H1 (cell line): Measurements from ENCODE around the gene TSPEAR. TPM values are rescaled to one million over a fixed set of nuclear protein-coding genes. Genes with fewer than 3 reads are reported as not detected.

ENCODE experiments used
- ATF2 ChIP-seq: IDR thresholded peaks from 2 replicates; pipeline ENCODE4 v1.6.1; 2012; ENCODE audit warnings: low read length, inconsistent platforms
- KDM5A ChIP-seq: fragments of 200-600 bp; IDR thresholded peaks from 2 replicates; pipeline ENCODE4 v1.7.1; 2012; ENCODE audit warnings: mild to moderate bottlenecking, low read length, inconsistent platforms, mixed read lengths
- RFX5 ChIP-seq: IDR thresholded peaks from 2 replicates; pipeline ENCODE4 v1.6.1; 2011; ENCODE audit warnings: low read depth, low read length, improper control_type of control experiment, borderline replicate concordance
- SIN3A ChIP-seq, 2 experiments: IDR thresholded peaks in 1 of 2; conservative IDR thresholded peaks in 1 of 2; 2 replicates each; pipeline ENCODE4 v1.6.1; 2011 to 2012; ENCODE audit warnings: low read length in 2 of 2, improper control_type of control experiment in 1 of 2, low read depth in 1 of 2, mild to moderate bottlenecking in 1 of 2
- SP4 ChIP-seq: IDR thresholded peaks from 2 replicates; pipeline ENCODE4 v1.6.1; 2012; ENCODE audit warnings: low read length, inconsistent platforms
- TAF1 ChIP-seq: IDR thresholded peaks from 2 replicates; pipeline ENCODE4 v1.6.1; 2011; ENCODE audit warnings: mild to moderate bottlenecking, low read depth, low read length
- TAF7 ChIP-seq: optimal IDR thresholded peaks from 2 replicates; pipeline ENCODE3; 2011; ENCODE audit warnings: low read depth, mild to moderate bottlenecking, inconsistent platforms, low read length, moderate library complexity, borderline replicate concordance
- YY1 ChIP-seq: IDR thresholded peaks from 2 replicates; pipeline ENCODE4 v1.6.1; 2011; ENCODE audit warnings: low read depth, mild to moderate bottlenecking, low read length
- polyA plus RNA-seq, 7 experiments: library from polyadenylated mRNA; depleted of rRNA in 3 of 7; stranded (reverse) in 5 of 7; unstranded in 2 of 7; fragments of >200 nt in 5 of 7; fragments of 200-250 nt in 2 of 7; gene quantifications; 1 replicate in 5 of 7; 2 replicates in 1 of 7; 4 replicates in 1 of 7; pipeline versions ENCODE4 v1.2.1 to v1.2.3, GENCODE V29; 2011 to 2013; ENCODE audit warnings: missing spikeins in 2 of 7, mixed read lengths in 2 of 7
- total RNA-seq: library from RNA; stranded (reverse); fragmentation: NEBNext Ultra II Directional; extraction: Animal tissue kit (Norgen Biotek cat#: 25700); gene quantifications from 2 replicates; pipeline ENCODE4 v1.2.1, GENCODE V29; 2021

TSPEAR gene
- total and polyA plus RNA-seq, 2 of the 8 experiments (the other 6 are each of a cell fraction or from before 2014, with no cell fraction given) = 0.58 to 0.89 TPM

GRCh38 chr21:44498280-44499210, 212.8 kb downstream of the TSPEAR start (continued):
- TF ChIP-seq YY1 (no peak), SP4 (no peak), TAF1 (no peak), SIN3A (conservative IDR thresholded peaks at IDR 0.05 in 1 of 2, IDR thresholded peaks at IDR 0.05 in 1 of 2; ENCODE audit: low read depth in 1 of 2, low read length in 2 of 2) (no peak), RFX5 (no peak), KDM5A (no peak), ATF2 (no peak), TAF7 (no peak)
